ENCODE data around the gene AUH.

DNA sequence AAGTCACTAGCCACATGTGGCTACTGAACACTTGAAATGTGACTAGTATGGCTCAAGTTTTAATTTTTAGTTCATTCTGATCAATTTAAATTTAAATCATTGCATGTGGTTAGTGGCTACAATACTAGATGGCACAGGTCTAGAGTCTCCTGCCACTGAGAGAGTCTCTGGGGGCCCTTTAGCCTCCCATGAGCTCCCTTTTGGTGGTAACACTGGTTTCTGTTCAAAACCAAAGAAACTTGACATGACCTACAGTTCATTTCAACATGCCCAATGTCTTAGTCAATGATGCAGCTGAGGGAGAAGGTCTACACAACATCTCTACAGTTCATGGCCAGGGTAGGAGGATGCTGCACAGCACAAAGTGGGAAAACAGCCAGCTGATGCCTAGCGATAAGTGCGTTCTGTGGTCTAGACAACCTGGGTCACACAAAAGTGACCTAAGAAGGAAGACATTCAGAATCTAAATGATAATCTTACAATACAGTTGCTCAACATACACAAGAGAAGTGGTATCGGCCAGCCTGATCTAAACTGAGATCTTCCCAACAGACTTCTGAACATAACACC lies 121.0 kb downstream of the AUH start:
- TF ChIP-seq SPI1 (IDR thresholded peaks at IDR 0.05; ENCODE audit: borderline replicate concordance, low read depth) = no peak
- TF ChIP-seq, protein P1, sequence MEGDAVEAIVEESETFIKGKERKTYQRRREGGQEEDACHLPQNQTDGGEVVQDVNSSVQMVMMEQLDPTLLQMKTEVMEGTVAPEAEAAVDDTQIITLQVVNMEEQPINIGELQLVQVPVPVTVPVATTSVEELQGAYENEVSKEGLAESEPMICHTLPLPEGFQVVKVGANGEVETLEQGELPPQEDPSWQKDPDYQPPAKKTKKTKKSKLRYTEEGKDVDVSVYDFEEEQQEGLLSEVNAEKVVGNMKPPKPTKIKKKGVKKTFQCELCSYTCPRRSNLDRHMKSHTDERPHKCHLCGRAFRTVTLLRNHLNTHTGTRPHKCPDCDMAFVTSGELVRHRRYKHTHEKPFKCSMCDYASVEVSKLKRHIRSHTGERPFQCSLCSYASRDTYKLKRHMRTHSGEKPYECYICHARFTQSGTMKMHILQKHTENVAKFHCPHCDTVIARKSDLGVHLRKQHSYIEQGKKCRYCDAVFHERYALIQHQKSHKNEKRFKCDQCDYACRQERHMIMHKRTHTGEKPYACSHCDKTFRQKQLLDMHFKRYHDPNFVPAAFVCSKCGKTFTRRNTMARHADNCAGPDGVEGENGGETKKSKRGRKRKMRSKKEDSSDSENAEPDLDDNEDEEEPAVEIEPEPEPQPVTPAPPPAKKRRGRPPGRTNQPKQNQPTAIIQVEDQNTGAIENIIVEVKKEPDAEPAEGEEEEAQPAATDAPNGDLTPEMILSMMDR (IDR thresholded peaks at IDR 0.05; ENCODE audit: insufficient read depth, low read length) = no peak
